Kidney (tissue), 14 donors: ENCODE results near the gene IGF1R. TPM values are rescaled to one million over a fixed set of nuclear protein-coding genes. Genes with fewer than 3 reads are reported as not detected.

Experiments
- DNase-seq, 5 donors: peaks; one replicate each; pipeline ENCODE4 v3.0.0-alpha.2; 2013 to 2020
- FAIRE-seq: peaks from 2 replicates; lab custom pipeline; 2012; peaks lifted over from hg19 to GRCh38; lab: Jason Lieb, UNC
- H3K27ac ChIP-seq, 2 donors: one replicate each; pipeline ENCODE4 v1.7.0; 2013; ENCODE audit warnings: low read depth in 2 of 2, low read length in 2 of 2, inconsistent platforms in 1 of 2
- H3K27me3 ChIP-seq: one replicate; pipeline ENCODE4 v1.7.1; 2013; ENCODE audit warnings: low read length, inconsistent platforms; ENCODE audit not compliant: control insufficient read depth, insufficient read depth
- H3K36me3 ChIP-seq, 3 donors: one replicate each; pipeline versions ENCODE4 v1.7.0 to v1.7.1; 2013; ENCODE audit warnings: low read length in 3 of 3, control low read depth in 1 of 3, inconsistent platforms in 1 of 3; ENCODE audit not compliant: insufficient read depth in 3 of 3, control insufficient read depth in 2 of 3
- H3K4me1 ChIP-seq, 3 donors: one replicate each; pipeline versions ENCODE4 v1.7.0 to v1.7.1; 2013; ENCODE audit warnings: low read length in 3 of 3, inconsistent platforms in 1 of 3, low read depth in 1 of 3; ENCODE audit not compliant: control insufficient read depth in 2 of 3, insufficient read depth in 2 of 3
- H3K4me3 ChIP-seq, 3 donors: one replicate each; pipeline versions ENCODE4 v1.7.0 to v1.8.1; 2013; ENCODE audit warnings: low read length in 3 of 3, control low read depth in 1 of 3, inconsistent platforms in 1 of 3
- H3K9ac ChIP-seq, 3 donors: one replicate each; pipeline versions ENCODE4 v1.7.0 to v1.7.1; 2013; ENCODE audit warnings: low read length in 3 of 3, control low read depth in 1 of 3, inconsistent platforms in 1 of 3
- H3K9me3 ChIP-seq, 3 donors: one replicate each; pipeline versions ENCODE4 v1.7.0 to v1.7.1; 2013; ENCODE audit warnings: low read length in 3 of 3, control low read depth in 1 of 3, inconsistent platforms in 1 of 3; ENCODE audit not compliant: control insufficient read depth in 2 of 3, insufficient read depth in 1 of 3
- CTCF ChIP-seq: IDR thresholded peaks from 3 replicates; pipeline ENCODE4 v1.5.1; 2012; ENCODE audit warnings: mild to moderate bottlenecking, moderate library complexity, borderline replicate concordance; ENCODE audit not compliant: insufficient read depth; ENCODE audit errors: extremely low read depth
- intact Hi-C: fragments of 100-400 bp; cut with DNase I; formaldehyde crosslinking; loops from one replicate; pipeline ENCODE4 v1.11.1; 2022
- polyA plus RNA-seq: library from polyadenylated mRNA; stranded (reverse); fragments of 350-450 nt; fragmentation: Illumina TruSeq; extraction: RNeasy Lipid Tissue Mini Kit (QIAGEN cat#74804); gene quantifications from one replicate; pipeline ENCODE4 v1.2.3, GENCODE V29; 2014; ENCODE audit warnings: low read depth, low replicate concordance; ENCODE audit not compliant: insufficient read depth
- total RNA-seq: library from RNA; stranded (reverse); fragmentation: NEBNext Ultra II Directional; extraction: Animal tissue kit (Norgen Biotek cat#: 25700); gene quantifications from one replicate; pipeline ENCODE4 v1.2.1, GENCODE V29; 2021
- donor health status: control.
- donor health status: control.
- donor health status: control.
- donor health status: control.
- donor health status: control.
- donor health status: DM: yes; HTN: yes; CAD: no.
- donor health status: Normal renal cell carcinoma (clear cell type).

The IGF1R gene
- total and polyA plus RNA-seq, 2 donors from 2014 or later, result 6.5 to 73.2 TPM

- no peak overlapping the region for H3K27ac ChIP-seq
Measured at GRCh38 chr15:98720577-98721565, 72.5 kb downstream of the IGF1R start.

GRCh38 chr15:98722209-98722608 lies 73.9 kb downstream of the IGF1R start:
- Histone ChIP-seq H3K27me3 (no peaks in the 10 kb centered on the region), H3K9me3 (no peaks in the 10 kb centered on the region), H3K9ac (no peak overlapping the region), H3K36me3 (no peaks in the 10 kb centered on the region), H3K4me1 (peaks cover 0 to 12% (median 11%) of the 10 kb centered on the region in 3 donors), H3K4me3 (no peak overlapping the region), H3K27ac (no peak overlapping the region)
- intact Hi-C loops, result no loop called here
- FAIRE-seq (no peak), DNase-seq (no peak)
- TF ChIP-seq CTCF, result no peak

More at GRCh38 chr15:98720577-98721565, 72.5 kb downstream of the IGF1R start:
- Histone ChIP-seq H3K4me3 (no peak overlapping the region), H3K9me3 (no peaks in the 10 kb centered on the region), H3K4me1 (peaks cover 0 to 11% (median 7%) of the 10 kb centered on the region in 3 donors), H3K27me3 (no peaks in the 10 kb centered on the region), H3K9ac (no peak overlapping the region), H3K36me3 (no peaks in the 10 kb centered on the region)
- intact Hi-C loops, result no loop called here
- FAIRE-seq (no peak), DNase-seq (no peak)
- TF ChIP-seq CTCF, result no peak

- no peak for TF ChIP-seq CTCF
- peaks cover 0 to 15% (median 11%) of the 10 kb centered on the region in 3 donors for H3K4me1 ChIP-seq
- intact Hi-C loops, result no loop called here
Measured at GRCh38 chr15:98722645-98723044, 74.3 kb downstream of the IGF1R start.

More at GRCh38 chr15:98722645-98723044, 74.3 kb downstream of the IGF1R start:
- FAIRE-seq (no peak), DNase-seq (no peak)
- Histone ChIP-seq H3K27ac (peak overlapping the region in 1 of 2 donors; percentile 25), H3K4me3 (no peak overlapping the region), H3K9ac (no peak overlapping the region), H3K9me3 (no peaks in the 10 kb centered on the region), H3K36me3 (no peaks in the 10 kb centered on the region), H3K27me3 (no peaks in the 10 kb centered on the region)
